ENCODE data around the gene ZNF580.

DNA sequence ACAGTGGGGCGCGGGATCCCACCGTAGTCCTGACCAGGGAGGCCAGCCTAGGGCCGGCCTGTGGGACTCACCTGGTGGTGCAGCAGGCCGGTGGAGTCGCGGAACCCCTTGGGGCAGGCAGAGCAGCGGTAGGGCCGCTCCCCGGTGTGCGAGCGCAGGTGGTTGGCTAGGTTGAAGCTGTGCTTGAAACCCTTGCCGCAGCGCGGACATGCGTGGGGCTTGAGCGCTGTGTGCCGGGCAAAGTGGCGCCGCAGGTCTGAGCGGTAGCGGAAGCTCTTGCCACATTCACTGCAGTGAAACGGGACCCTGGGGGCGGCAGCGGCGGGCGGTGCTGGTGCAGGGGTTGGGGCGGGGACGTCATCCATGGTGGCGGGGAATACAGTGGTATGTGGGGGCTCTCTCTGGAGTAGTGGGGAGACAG lies 43.3 kb upstream of the ZNF580 start:
- TF ChIP-seq, protein P1, sequence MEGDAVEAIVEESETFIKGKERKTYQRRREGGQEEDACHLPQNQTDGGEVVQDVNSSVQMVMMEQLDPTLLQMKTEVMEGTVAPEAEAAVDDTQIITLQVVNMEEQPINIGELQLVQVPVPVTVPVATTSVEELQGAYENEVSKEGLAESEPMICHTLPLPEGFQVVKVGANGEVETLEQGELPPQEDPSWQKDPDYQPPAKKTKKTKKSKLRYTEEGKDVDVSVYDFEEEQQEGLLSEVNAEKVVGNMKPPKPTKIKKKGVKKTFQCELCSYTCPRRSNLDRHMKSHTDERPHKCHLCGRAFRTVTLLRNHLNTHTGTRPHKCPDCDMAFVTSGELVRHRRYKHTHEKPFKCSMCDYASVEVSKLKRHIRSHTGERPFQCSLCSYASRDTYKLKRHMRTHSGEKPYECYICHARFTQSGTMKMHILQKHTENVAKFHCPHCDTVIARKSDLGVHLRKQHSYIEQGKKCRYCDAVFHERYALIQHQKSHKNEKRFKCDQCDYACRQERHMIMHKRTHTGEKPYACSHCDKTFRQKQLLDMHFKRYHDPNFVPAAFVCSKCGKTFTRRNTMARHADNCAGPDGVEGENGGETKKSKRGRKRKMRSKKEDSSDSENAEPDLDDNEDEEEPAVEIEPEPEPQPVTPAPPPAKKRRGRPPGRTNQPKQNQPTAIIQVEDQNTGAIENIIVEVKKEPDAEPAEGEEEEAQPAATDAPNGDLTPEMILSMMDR (IDR thresholded peaks at IDR 0.05): no peak
- no peak for TF ChIP-seq ZFX (IDR thresholded peaks at IDR 0.05; ENCODE audit: borderline replicate concordance)
